Activated CD4-positive, alpha-beta T cell treated with anti-CD3 and anti-CD28 coated beads for 48 hours (primary cell): ENCODE results near the gene DDX31.

ENCODE experiments used
- DNase-seq: peaks from one replicate; pipeline ENCODE4 v3.0.0-alpha.2; 2020

DDX31 gene

GRCh38 chr9:132592451-132592850, 77.3 kb downstream of the DDX31 start:
- no peak for DNase-seq

DNA sequence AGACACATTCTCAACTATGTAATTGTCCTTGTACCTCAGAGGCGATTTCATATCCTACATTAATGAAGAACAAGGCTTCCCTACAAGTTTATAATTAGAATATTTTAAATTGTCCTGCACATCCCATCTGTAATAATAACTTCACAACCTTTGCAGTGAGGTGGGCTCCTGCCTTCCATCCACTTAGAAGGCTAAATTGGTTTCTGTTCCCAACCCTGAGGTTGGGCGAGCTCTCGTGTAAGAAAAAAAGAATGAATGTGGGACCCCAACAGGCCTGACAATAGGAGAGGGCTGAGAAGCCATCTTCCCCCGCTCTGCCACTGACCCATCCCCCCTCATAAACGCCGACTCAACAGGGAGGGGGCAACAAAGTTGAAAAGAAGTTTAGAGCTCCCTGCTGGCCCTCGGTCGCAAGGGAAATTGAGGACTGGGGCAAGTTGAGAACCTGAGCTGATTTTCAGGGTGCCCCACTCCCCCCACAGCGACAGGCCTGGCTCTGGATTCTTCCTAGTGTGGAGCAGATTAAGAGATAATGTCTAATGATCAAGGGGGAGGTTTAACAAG, 78.0 kb downstream of the DDX31 start:
- DNase-seq = no peak

- no peak for DNase-seq
Observed at GRCh38 chr9:132591244-132591643, 78.5 kb downstream of the DDX31 start.

DNA sequence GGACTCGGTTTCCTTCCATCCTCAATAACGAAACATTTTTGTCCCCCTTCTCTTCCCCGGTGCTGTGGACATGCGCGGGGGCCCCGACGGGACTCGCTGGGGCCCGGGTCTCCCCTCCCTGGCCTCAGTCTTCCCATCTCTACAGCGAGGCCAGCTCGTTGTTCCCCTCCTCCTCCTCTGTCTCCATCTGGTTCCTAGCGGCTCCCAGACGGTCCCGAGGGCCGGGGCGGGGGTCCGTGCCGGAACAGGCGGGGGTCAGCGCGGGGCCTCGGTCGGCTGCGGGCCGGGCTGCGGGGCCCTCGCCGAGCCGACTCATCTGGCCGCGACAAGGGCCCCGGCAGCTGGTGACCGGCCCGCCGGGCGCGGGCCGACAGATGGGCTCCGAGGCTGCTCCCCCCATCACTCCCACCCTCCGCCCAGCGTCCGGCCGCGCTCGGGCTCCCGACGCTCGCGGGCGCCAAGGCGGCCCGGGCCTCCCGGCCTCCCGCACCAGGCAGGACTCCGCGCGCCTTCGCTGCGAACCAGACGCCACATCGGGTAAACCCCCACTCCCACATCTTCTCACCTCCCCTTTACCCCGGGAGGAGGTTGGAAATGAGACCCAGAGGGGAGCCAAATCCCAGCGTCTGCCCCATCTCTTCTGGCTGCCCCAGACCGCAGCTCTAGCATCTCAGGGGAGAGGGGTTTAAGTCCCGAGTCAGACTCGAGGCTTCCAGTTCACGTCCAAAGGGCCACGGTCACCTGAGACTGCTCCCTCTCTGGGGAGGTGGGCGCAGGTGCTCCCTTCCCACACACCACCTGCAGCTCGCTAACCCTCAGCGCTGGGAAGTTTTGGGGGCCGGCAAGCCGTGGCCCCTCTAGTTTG, 79.2 kb downstream of the DDX31 start:
- no peak for DNase-seq

DNA sequence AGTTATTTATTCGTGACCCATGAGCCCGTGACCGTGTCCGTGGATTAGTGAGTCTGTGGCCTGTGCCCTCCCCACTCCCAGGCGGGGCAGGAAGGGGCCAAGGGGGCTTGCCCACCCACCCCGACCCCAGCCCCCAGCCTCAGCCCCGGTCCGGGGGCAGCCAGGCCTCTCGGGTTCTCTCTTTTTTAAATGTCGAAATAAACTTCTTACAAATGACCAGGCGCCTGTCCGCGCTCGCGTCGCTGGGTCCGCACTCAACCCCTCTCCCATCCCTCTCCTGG, 79.8 kb downstream of the DDX31 start:
- no peak for DNase-seq

DNA sequence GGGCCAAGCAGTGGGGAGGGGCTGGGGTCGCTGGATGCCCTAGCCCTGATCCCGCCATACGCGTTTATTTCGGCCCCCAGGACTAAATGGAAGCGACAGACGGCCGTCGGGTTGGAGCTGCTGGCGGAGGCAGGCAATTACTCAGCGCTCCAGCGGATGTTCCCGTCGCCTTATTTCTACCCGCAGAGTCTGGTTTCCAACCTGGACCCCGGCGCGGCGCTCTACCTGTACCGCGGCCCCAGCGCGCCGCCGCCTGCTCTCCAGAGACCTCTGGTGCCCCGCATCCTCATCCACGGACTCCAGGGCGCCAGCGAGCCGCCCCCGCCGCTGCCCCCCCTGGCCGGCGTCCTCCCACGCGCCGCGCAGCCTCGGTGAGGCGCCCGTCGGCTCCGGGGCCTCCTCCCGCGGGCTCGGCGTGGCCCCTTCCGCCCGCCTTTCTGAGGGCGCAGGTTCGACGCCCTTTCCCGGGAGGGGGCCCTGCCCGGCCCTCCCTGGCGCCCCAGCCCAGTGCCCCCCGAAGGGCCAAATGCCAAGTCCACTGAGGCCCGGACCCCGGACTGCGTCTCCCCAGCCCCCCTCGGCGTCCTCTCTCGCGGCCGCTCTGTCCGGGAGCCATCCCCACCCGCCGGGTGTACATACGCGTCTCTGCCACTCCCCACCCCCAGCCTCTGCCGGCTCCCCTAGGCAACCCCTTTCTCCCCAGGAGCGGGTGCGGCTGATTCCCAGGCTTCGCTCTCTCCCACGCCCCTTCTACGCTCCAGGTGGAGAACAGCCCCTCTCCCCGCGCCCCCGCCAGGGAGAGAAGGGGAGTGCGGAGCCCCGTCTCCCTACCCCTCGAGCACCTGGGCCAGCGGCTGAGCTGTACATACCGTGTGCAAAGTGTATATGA, 80.4 kb downstream of the DDX31 start:
- DNase-seq = no peak

GRCh38 chr9:132588501-132589147, 81.2 kb downstream of the DDX31 start:
- DNase-seq = no peak

DNA sequence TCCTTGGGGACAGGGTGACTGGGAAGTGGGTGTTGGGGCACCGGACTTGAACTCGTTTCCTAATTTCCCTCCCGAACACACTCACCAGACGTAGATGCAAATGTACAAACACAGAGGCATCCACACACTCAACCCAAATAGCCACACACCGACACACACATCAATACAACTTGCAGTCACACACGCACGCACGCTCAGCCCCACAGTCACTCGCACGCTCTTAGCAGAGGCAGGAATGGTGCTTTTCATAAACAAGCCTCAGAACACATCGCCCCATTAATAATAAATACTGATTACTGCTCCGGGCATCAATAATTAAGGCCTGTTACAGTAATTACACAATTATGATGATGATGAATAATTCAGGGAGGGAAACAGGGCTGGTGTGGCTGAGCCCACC, 81.7 kb downstream of the DDX31 start:
- no peak for DNase-seq

DNA sequence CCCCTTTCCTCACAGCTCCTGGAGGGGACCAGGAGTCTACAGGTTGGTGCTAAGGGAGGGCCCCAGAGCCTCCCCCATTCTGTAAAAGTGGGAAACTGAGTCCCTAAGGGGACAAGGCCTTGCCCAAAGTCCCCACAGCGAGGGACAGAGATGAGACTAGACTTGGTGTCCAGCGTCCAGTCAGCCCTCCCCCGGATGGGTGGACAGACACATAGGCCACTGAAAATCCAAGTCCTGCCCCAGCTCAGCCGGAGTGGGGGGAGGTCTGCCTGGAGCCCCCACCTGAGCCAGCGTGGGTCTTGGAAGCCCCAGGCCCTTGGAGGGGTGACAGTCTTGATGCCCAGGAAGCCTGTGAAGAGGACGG, 82.2 kb downstream of the DDX31 start:
- no peak for DNase-seq

- DNase-seq = no peak
Observed at GRCh38 chr9:132586830-132587591, 82.8 kb downstream of the DDX31 start.

- no peak for DNase-seq
Observed at GRCh38 chr9:132585954-132586829, 83.6 kb downstream of the DDX31 start.

- DNase-seq = no peak
Observed at GRCh38 chr9:132584601-132585560, 84.9 kb downstream of the DDX31 start.

DNA sequence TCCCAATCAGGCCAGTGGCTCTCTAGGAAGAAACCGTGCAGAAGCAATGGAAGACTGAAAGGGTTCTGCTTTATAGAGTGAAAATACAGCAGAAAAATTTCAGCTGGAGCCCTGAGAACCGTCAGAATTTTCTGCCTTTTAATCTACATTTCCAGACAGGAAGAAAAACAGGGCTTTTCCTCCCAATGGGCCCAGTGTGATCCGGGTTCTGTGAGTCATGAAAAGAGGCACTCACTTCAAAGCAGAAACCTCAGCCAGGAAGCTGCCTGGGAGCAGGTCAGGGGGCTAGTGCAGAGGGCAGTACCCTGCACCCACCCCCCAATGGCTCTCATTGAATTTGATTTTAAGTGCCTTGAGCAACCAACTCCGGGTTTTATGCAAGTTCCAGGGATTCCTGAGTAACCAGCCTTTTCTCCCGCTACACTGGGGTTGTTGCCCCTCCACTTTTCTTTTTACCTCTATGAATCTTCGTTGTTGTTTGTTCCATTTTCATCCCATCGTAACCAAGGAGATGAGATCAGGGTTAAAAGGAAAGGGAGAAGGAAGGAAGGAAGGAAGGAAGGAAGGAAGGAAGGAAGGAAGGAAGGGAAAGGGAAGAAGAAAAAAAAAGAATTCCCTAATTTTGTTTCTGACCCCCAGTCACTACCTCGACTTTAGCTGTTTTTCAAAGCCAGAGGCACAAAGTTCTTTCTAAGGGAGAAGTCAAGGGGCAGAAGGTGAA, 86.0 kb downstream of the DDX31 start:
- no peak for DNase-seq

GRCh38 chr9:132582786-132583583, 86.8 kb downstream of the DDX31 start:
- DNase-seq = no peak

GRCh38 chr9:132582276-132582785, 87.5 kb downstream of the DDX31 start, which contains the start of gene BARHL1:
Gene BARHL1, plus strand, starts transcription at chr9:132582606. Its CDS starts 192 bp downstream, at chr9:132582798.
- no peak for DNase-seq

- no peak for DNase-seq
Observed at GRCh38 chr9:132579427-132579798, 90.4 kb downstream of the DDX31 start.

DNA sequence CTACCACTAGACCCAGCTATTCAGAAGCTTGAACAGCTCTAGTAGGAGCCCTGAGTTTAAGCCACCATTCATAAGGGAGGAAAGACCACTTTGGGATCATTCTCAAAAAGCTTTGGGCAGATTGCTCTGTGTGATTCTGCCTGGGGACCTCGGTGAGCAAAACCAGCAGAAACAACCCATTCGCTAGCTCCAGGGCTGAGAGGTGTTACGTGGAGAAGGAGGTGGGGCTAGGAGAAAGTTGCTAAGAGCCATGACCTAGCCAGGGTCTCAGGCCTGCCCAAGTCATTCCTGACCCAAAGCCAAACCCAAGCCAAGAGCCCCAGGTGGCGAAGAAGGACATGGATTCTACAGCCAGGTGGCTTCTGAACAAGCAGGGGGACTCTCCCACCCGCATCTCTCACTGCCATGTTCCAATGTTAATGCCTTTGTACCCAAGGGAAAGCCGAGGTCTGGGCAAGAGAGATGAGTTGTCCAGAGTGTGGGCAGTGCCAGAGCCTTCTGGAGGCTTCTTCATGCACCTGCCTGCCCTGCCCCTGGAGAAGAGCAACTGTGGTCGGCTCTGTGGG, 91.3 kb downstream of the DDX31 start:
- DNase-seq = no peak

- DNase-seq = no peak
Observed at GRCh38 chr9:132577119-132577518, 92.7 kb downstream of the DDX31 start.
